Measurements from ENCODE around the gene FYCO1. TPM values are rescaled to one million over a fixed set of nuclear protein-coding genes. Genes with fewer than 3 reads are reported as not detected.

FYCO1 gene
- total RNA-seq, 1 experiment from 2014 or later = 10.9 TPM

- DNase-seq = no peak
- no peaks in the 10 kb centered on the region for H3K36me3 Mint-ChIP-seq (ENCODE audit: insufficient read depth, unreplicated experiment)
- Histone ChIP-seq H3K4me3 (ENCODE audit: low read depth, low read length) (no peak overlapping the region), H3K27me3 (replicated peaks; ENCODE audit: control insufficient read depth, insufficient read depth, low read length) (no peaks in the 10 kb centered on the region), H3K36me3 (ENCODE audit: control insufficient read depth, insufficient read depth, low read length) (no peaks in the 10 kb centered on the region), H3K4me1 (no peaks in the 10 kb centered on the region), H3K9me3 (no peaks in the 10 kb centered on the region)
- ChIA-PET CTCF (no interaction called here), POLR2A (no interaction called here)
- TF ChIP-seq CTCF (IDR thresholded peaks at IDR 0.05; ENCODE audit: insufficient read depth in 1 of 2, low read depth in 1 of 2, low read length in 1 of 2, severe bottlenecking in 1 of 2, unreplicated experiment in 1 of 2) = no peak
- no peaks in the 10 kb centered on the region for H3K9me3 Mint-ChIP-seq (ENCODE audit: unreplicated experiment)
- H3K27ac Mint-ChIP-seq (ENCODE audit: unreplicated experiment) = no peak overlapping the region
- no peak overlapping the region for H3K4me3 Mint-ChIP-seq (ENCODE audit: unreplicated experiment)
- no peaks in the 10 kb centered on the region for H3K4me1 Mint-ChIP-seq (ENCODE audit: low read depth, unreplicated experiment)
- peaks cover 6% of the 10 kb centered on the region for H3K27me3 Mint-ChIP-seq (ENCODE audit: insufficient read depth, unreplicated experiment)
- intact Hi-C loops (cut with micrococcal nuclease; ENCODE audit: unreplicated experiment) = no loop called here
- BruUV-seq (replicated peaks) = no TSS peak
These were observed 105.2 kb downstream of the FYCO1 start for GRCh38 chr3:45890405-45890804.

- ChIA-PET POLR2A (no interaction called here), CTCF (no interaction called here)
- no peaks in the 10 kb centered on the region for H3K4me1 Mint-ChIP-seq (ENCODE audit: low read depth, unreplicated experiment)
- H3K27me3 ChIP-seq (replicated peaks; ENCODE audit: control insufficient read depth, insufficient read depth, low read length) = no peaks in the 10 kb centered on the region
- no TSS peak for BruUV-seq (replicated peaks)
- H3K27ac Mint-ChIP-seq (ENCODE audit: unreplicated experiment) = no peak overlapping the region
- no peaks in the 10 kb centered on the region for H3K9me3 Mint-ChIP-seq (ENCODE audit: unreplicated experiment)
- H3K4me3 ChIP-seq (ENCODE audit: low read depth, low read length) = no peak overlapping the region
- H3K36me3 ChIP-seq (ENCODE audit: control insufficient read depth, insufficient read depth, low read length) = no peaks in the 10 kb centered on the region
- H3K27me3 Mint-ChIP-seq (ENCODE audit: insufficient read depth, unreplicated experiment) = peaks cover 6% of the 10 kb centered on the region
- no peaks in the 10 kb centered on the region for H3K36me3 Mint-ChIP-seq (ENCODE audit: insufficient read depth, unreplicated experiment)
- no peaks in the 10 kb centered on the region for H3K9me3 ChIP-seq
- intact Hi-C loops (cut with micrococcal nuclease; ENCODE audit: unreplicated experiment) = no loop called here
- H3K4me1 ChIP-seq = no peaks in the 10 kb centered on the region
- H3K4me3 Mint-ChIP-seq (ENCODE audit: unreplicated experiment) = no peak overlapping the region
- no peak for TF ChIP-seq CTCF (IDR thresholded peaks at IDR 0.05; ENCODE audit: insufficient read depth in 1 of 2, low read depth in 1 of 2, low read length in 1 of 2, severe bottlenecking in 1 of 2, unreplicated experiment in 1 of 2)
- no peak for DNase-seq
These were observed 106.3 kb downstream of the FYCO1 start for GRCh38 chr3:45889337-45889736.

GRCh38 chr3:45887759-45888511, 107.7 kb downstream of the FYCO1 start:
- no peaks in the 10 kb centered on the region for H3K36me3 ChIP-seq (ENCODE audit: control insufficient read depth, insufficient read depth, low read length)
- Mint-ChIP-seq H3K27ac (ENCODE audit: unreplicated experiment) (no peak overlapping the region), H3K27me3 (ENCODE audit: insufficient read depth, unreplicated experiment) (peaks cover 6% of the 10 kb centered on the region), H3K36me3 (ENCODE audit: insufficient read depth, unreplicated experiment) (no peaks in the 10 kb centered on the region), H3K4me1 (ENCODE audit: low read depth, unreplicated experiment) (no peaks in the 10 kb centered on the region), H3K4me3 (ENCODE audit: unreplicated experiment) (no peak overlapping the region), H3K9me3 (ENCODE audit: unreplicated experiment) (no peaks in the 10 kb centered on the region)
- BruUV-seq (replicated peaks) = no TSS peak
- ChIA-PET POLR2A (no interaction called here), CTCF (no interaction called here)
- no peak for DNase-seq
- H3K4me1 ChIP-seq = no peaks in the 10 kb centered on the region
- H3K4me3 ChIP-seq (ENCODE audit: low read depth, low read length) = no peak overlapping the region
- H3K27me3 ChIP-seq (replicated peaks; ENCODE audit: control insufficient read depth, insufficient read depth, low read length) = no peaks in the 10 kb centered on the region
- H3K9me3 ChIP-seq = no peaks in the 10 kb centered on the region
- no peak for TF ChIP-seq CTCF (IDR thresholded peaks at IDR 0.05; ENCODE audit: insufficient read depth in 1 of 2, low read depth in 1 of 2, low read length in 1 of 2, severe bottlenecking in 1 of 2, unreplicated experiment in 1 of 2)
- intact Hi-C loops (cut with micrococcal nuclease; ENCODE audit: unreplicated experiment) = no loop called here
